GM12891 (cell line): ENCODE results near the gene PKDREJ.

ENCODE experiments used
- DNase-seq: peaks from one replicate; pipeline ENCODE4 v3.0.0; 2011; ENCODE audit warnings: low spot score; ENCODE audit not compliant: insufficient read length
- FAIRE-seq: peaks from 2 replicates; lab custom pipeline; 2011; peaks lifted over from hg19 to GRCh38; lab: Jason Lieb, UNC
- PAX5 ChIP-seq: IDR thresholded peaks from 2 replicates; pipeline ENCODE4 v1.6.1; 2011; ENCODE audit warnings: low read length, moderate library complexity, mild to moderate bottlenecking; ENCODE audit not compliant: insufficient read depth, severe bottlenecking
- POLR2A ChIP-seq: IDR thresholded peaks from 2 replicates; pipeline ENCODE4 v1.6.1; 2011; ENCODE audit warnings: low read depth, low read length, control low read depth
- POLR2AphosphoS5 ChIP-seq: IDR thresholded peaks from 2 replicates; pipeline ENCODE4 v1.6.1; 2011; ENCODE audit warnings: low read depth, low read length, control low read depth
- POU2F2 ChIP-seq: IDR thresholded peaks from 2 replicates; pipeline ENCODE4 v1.6.1; 2011; ENCODE audit warnings: low read depth, mild to moderate bottlenecking, control low read depth, low read length, moderate library complexity
- SPI1 ChIP-seq: IDR thresholded peaks from 2 replicates; pipeline ENCODE4 v1.6.1; 2011; ENCODE audit warnings: low read depth, low read length, control low read depth
- TAF1 ChIP-seq: IDR thresholded peaks from 2 replicates; pipeline ENCODE4 v1.6.1; 2011; ENCODE audit warnings: low read depth, low read length, control low read depth

Gene PKDREJ

DNA sequence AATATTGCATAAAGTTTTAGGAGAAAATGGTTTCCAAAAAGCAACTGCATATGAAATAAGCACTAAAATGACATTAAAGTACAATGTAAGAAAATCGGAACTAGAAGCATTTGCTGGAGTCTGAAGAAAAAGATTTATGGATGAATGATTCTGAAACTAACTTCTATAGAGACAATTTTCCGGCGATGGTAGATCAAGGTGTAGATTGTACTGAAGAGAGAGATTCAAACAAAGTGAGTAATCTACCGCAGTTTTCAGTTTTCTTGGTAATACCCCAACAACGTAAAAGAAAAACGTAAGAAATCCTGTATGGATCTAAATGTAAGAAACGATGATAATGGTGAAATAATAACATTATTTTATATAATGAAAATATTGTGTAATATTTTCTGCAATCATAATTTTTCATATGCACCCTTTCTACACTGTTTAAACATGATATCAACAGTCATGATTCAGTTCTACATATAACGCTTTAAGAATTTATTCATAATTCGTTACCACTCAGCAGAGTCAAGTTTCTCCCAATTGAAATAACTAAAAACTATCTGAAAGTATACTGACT lies 11.2 kb downstream of the PKDREJ start:
- DNase-seq, result no peak
- no peak for FAIRE-seq
- no peak for TF ChIP-seq POLR2AphosphoS5
- no peak for TF ChIP-seq POLR2A
- no peak for TF ChIP-seq PAX5
- TF ChIP-seq SPI1, result no peak
- TF ChIP-seq TAF1, result no peak
- no peak for TF ChIP-seq POU2F2

DNA sequence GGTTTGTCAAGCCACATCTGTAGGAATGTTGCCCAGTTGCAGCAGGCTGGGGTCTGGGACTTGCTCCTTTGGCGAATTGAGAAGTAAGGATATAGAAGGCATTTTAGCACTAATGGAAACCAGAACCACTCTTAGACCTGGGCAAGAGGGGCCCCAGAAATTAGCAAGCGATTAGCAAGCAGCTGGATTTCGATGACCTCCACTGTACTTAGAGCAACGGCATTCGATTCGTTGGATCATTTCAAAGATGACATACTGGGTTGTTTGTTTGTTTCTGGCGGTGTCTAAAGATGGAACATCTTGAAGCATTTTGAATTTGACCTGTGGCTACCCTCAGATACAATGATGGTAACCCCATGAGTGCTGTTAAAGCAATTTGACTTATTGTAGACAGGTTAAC lies 11.9 kb downstream of the PKDREJ start:
- no peak for DNase-seq
- peak; percentile 75 for FAIRE-seq
- TF ChIP-seq PAX5, result no peak
- no peak for TF ChIP-seq POLR2AphosphoS5
- no peak for TF ChIP-seq POLR2A
- TF ChIP-seq TAF1, result no peak
- no peak for TF ChIP-seq SPI1
- TF ChIP-seq POU2F2, result no peak

- DNase-seq (peak; percentile 44), FAIRE-seq (no peak)
- no peak for TF ChIP-seq PAX5
- no peak for TF ChIP-seq POLR2AphosphoS5
- no peak for TF ChIP-seq POLR2A
- no peak for TF ChIP-seq SPI1
- no peak for TF ChIP-seq POU2F2
- no peak for TF ChIP-seq TAF1
Measured at GRCh38 chr22:46250783-46251125, 12.4 kb downstream of the PKDREJ start.

DNA sequence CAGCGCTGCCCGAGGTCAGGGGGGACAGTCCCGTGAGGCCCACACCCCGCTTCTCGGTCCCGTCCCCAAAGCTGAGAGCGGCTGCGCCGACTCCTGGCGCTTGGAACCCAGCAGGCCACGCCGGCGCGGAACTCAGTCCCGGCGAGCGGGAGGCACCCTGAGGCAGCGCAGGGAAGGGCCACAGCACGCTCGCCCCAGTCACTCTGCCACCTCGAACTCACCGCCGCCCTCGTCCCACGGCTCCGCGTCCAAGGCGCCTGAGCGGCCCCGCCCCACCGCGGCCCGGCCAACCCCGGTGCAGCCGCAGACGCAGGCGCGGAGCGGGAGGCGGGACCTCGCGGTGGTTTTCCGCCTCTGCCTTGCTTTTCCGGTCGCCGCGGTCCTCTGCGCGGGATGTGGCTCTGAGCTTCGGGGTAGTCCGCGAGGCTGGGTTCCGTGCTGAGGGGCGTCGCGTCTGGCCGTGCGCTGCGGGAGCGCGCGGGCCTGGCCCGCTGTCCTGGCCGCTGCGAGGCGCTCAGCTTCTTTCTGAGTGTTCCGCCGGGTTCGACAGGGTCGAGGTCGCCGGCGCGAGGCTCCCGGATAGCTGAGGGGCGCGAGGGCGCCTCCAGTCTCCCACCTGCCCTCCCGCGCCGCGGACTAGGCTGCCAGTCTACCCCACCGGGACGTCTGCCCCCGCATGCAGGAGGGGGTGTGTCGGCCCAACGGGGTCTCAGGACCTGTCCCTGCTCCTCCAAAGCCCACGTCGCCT lies 12.9 kb downstream of the PKDREJ start, which contains the start of gene CDPF1:
TSS of gene CDPF1 (minus strand) at position 259 of the 748 bp plus-strand sequence. CDS start 2,009 bp downstream, outside the sequence.
- FAIRE-seq, result peak; percentile 100
- peak; percentile 95 for DNase-seq
- TF ChIP-seq POU2F2, result no peak
- TF ChIP-seq TAF1, result peak; percentile 79
- TF ChIP-seq SPI1, result no peak
- no peak for TF ChIP-seq PAX5
- peak; percentile 81 for TF ChIP-seq POLR2A
- TF ChIP-seq POLR2AphosphoS5, result peak; percentile 85

GRCh38 chr22:46247443-46247975 lies 15.6 kb downstream of the PKDREJ start:
- DNase-seq (no peak), FAIRE-seq (no peak)
- TF ChIP-seq TAF1, result no peak
- TF ChIP-seq POLR2A, result no peak
- no peak for TF ChIP-seq SPI1
- no peak for TF ChIP-seq POU2F2
- TF ChIP-seq PAX5, result no peak
- TF ChIP-seq POLR2AphosphoS5, result no peak

GRCh38 chr22:46246178-46246577 lies 17.0 kb downstream of the PKDREJ start:
- FAIRE-seq, result no peak
- no peak for DNase-seq
- no peak for TF ChIP-seq POLR2A
- TF ChIP-seq PAX5, result no peak
- no peak for TF ChIP-seq TAF1
- no peak for TF ChIP-seq POLR2AphosphoS5
- TF ChIP-seq SPI1, result no peak
- TF ChIP-seq POU2F2, result no peak

GRCh38 chr22:46245511-46245910 lies 17.6 kb downstream of the PKDREJ start:
- TF ChIP-seq SPI1 (no peak), POLR2AphosphoS5 (no peak), POLR2A (no peak), PAX5 (no peak), TAF1 (no peak), POU2F2 (no peak)
- DNase-seq (no peak), FAIRE-seq (no peak)

- TF ChIP-seq TAF1 (no peak), SPI1 (no peak), POLR2A (no peak), POU2F2 (no peak), POLR2AphosphoS5 (no peak), PAX5 (no peak)
- DNase-seq (no peak), FAIRE-seq (no peak)
Measured at GRCh38 chr22:46244771-46245170, 18.4 kb downstream of the PKDREJ start.

DNA sequence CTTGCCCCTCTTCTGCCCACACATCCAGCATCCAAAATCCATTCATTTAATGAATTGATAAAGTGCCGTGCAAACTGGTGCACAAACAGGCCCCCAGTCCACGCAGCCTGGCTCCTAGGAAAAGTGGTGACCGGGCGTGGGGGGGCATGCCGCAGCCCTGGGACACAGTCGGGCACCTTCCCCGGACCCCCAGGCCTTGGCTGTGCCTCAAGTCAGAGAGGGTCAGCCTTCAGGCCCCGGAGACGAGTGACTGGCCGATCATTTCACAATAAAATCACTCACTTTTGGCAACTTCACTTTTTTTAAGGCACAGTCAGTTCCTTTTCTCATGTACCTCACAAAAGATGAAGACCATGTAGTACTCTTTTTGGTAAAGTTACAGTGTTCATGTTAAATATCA lies 21.1 kb downstream of the PKDREJ start:
- FAIRE-seq, result no peak
- DNase-seq, result no peak
- TF ChIP-seq POU2F2 (no peak), TAF1 (no peak), POLR2AphosphoS5 (no peak), PAX5 (no peak), POLR2A (no peak), SPI1 (no peak)

- TF ChIP-seq POLR2A (no peak), TAF1 (no peak), SPI1 (no peak), POU2F2 (no peak), PAX5 (no peak), POLR2AphosphoS5 (no peak)
- no peak for FAIRE-seq
- DNase-seq, result no peak
Measured at GRCh38 chr22:46241396-46242007, 21.6 kb downstream of the PKDREJ start.
